Measurements from ENCODE around the gene BNC2. TPM values are rescaled to one million over a fixed set of nuclear protein-coding genes. Genes with fewer than 3 reads are reported as not detected.

The BNC2 gene
- total RNA-seq, 1 donor = 53.9 TPM

GRCh38 chr9:16532681-16533450 is 337.6 kb downstream of the BNC2 start:
- Histone ChIP-seq H3K4me3 (ENCODE audit: insufficient read depth, low read length) (no peak overlapping the region), H3K4me2 (ENCODE audit: insufficient read depth, low read length) (peak overlapping the region; percentile 8), H4K20me1 (ENCODE audit: insufficient read depth, low read length) (no peaks in the 10 kb centered on the region), H3K9me3 (ENCODE audit: low read depth, low read length) (no peaks in the 10 kb centered on the region), H3K27me3 (ENCODE audit: insufficient read depth, low read length) (no peaks in the 10 kb centered on the region), H3K36me3 (ENCODE audit: insufficient read depth, low read length) (no peaks in the 10 kb centered on the region), H3K27ac (ENCODE audit: low read depth, low read length) (peak overlapping the region; percentile 64), H3K4me1 (ENCODE audit: insufficient read depth, low read length) (peaks cover 24% of the 10 kb centered on the region), H2AFZ (ENCODE audit: low read length) (no peak overlapping the region), H3K79me2 (ENCODE audit: insufficient read depth, low read length) (no peaks in the 10 kb centered on the region)
- DNase-seq (ENCODE audit: insufficient read length, low spot score, missing footprints) = no peak
- no peak for TF ChIP-seq CTCF (IDR thresholded peaks at IDR 0.05; ENCODE audit: extremely low read depth, low read depth, low read length)

GRCh38 chr9:16532272-16532671 is 338.2 kb downstream of the BNC2 start:
- no peak for TF ChIP-seq CTCF (IDR thresholded peaks at IDR 0.05; ENCODE audit: extremely low read depth, low read depth, low read length)
- Histone ChIP-seq H3K9me3 (ENCODE audit: low read depth, low read length) (no peaks in the 10 kb centered on the region), H4K20me1 (ENCODE audit: insufficient read depth, low read length) (no peaks in the 10 kb centered on the region), H3K27me3 (ENCODE audit: insufficient read depth, low read length) (no peaks in the 10 kb centered on the region), H3K27ac (ENCODE audit: low read depth, low read length) (peak overlapping the region; percentile 64), H3K4me1 (ENCODE audit: insufficient read depth, low read length) (peaks cover 24% of the 10 kb centered on the region), H3K4me3 (ENCODE audit: insufficient read depth, low read length) (no peak overlapping the region), H2AFZ (ENCODE audit: low read length) (no peak overlapping the region), H3K36me3 (ENCODE audit: insufficient read depth, low read length) (no peaks in the 10 kb centered on the region), H3K4me2 (ENCODE audit: insufficient read depth, low read length) (no peak overlapping the region), H3K79me2 (ENCODE audit: insufficient read depth, low read length) (peaks cover 4% of the 10 kb centered on the region)
- no peak for DNase-seq (ENCODE audit: insufficient read length, low spot score, missing footprints)

- H2AFZ ChIP-seq (ENCODE audit: low read length) = no peak overlapping the region
- H4K20me1 ChIP-seq (ENCODE audit: insufficient read depth, low read length) = no peaks in the 10 kb centered on the region
- peak overlapping the region; percentile 65 for H3K27ac ChIP-seq (ENCODE audit: low read depth, low read length)
- peaks cover 9% of the 10 kb centered on the region for H3K79me2 ChIP-seq (ENCODE audit: insufficient read depth, low read length)
- no peak for TF ChIP-seq CTCF (IDR thresholded peaks at IDR 0.05; ENCODE audit: extremely low read depth, low read depth, low read length)
- DNase-seq (ENCODE audit: insufficient read length, low spot score, missing footprints) = no peak
- peak overlapping the region; percentile 34 for H3K4me2 ChIP-seq (ENCODE audit: insufficient read depth, low read length)
- peaks cover 34% of the 10 kb centered on the region for H3K4me1 ChIP-seq (ENCODE audit: insufficient read depth, low read length)
- H3K9me3 ChIP-seq (ENCODE audit: low read depth, low read length) = no peaks in the 10 kb centered on the region
- H3K4me3 ChIP-seq (ENCODE audit: insufficient read depth, low read length) = no peak overlapping the region
- H3K36me3 ChIP-seq (ENCODE audit: insufficient read depth, low read length) = no peaks in the 10 kb centered on the region
- no peaks in the 10 kb centered on the region for H3K27me3 ChIP-seq (ENCODE audit: insufficient read depth, low read length)
These were observed 339.5 kb downstream of the BNC2 start for GRCh38 chr9:16530669-16531642.

GRCh38 chr9:16527573-16527972 is 342.9 kb downstream of the BNC2 start:
- no peak overlapping the region for H2AFZ ChIP-seq (ENCODE audit: low read length)
- peaks cover 27% of the 10 kb centered on the region for H3K79me2 ChIP-seq (ENCODE audit: insufficient read depth, low read length)
- no peak overlapping the region for H3K27ac ChIP-seq (ENCODE audit: low read depth, low read length)
- no peak for DNase-seq (ENCODE audit: insufficient read length, low spot score, missing footprints)
- no peaks in the 10 kb centered on the region for H3K36me3 ChIP-seq (ENCODE audit: insufficient read depth, low read length)
- H3K4me1 ChIP-seq (ENCODE audit: insufficient read depth, low read length) = peaks cover 33% of the 10 kb centered on the region
- H3K4me2 ChIP-seq (ENCODE audit: insufficient read depth, low read length) = no peak overlapping the region
- H4K20me1 ChIP-seq (ENCODE audit: insufficient read depth, low read length) = no peaks in the 10 kb centered on the region
- H3K4me3 ChIP-seq (ENCODE audit: insufficient read depth, low read length) = no peak overlapping the region
- no peaks in the 10 kb centered on the region for H3K27me3 ChIP-seq (ENCODE audit: insufficient read depth, low read length)
- TF ChIP-seq CTCF (IDR thresholded peaks at IDR 0.05; ENCODE audit: extremely low read depth, low read depth, low read length) = no peak
- no peaks in the 10 kb centered on the region for H3K9me3 ChIP-seq (ENCODE audit: low read depth, low read length)
